Daoy (cell line): ENCODE measurements around the gene TMEM185B. TPM values are rescaled to one million over a fixed set of nuclear protein-coding genes. Genes with fewer than 3 reads are reported as not detected.

Experiments
- DNase-seq: peaks from one replicate; pipeline ENCODE4 v3.0.0-alpha.2; 2015; ENCODE audit warnings: low read depth
- total RNA-seq: library from RNA; depleted of rRNA; stranded (reverse); fragments of >200 nt; shearing (Covaris generic); gene quantifications from 2 replicates; pipeline ENCODE4 v1.2.3, GENCODE V29; 2014

The TMEM185B gene
- total RNA-seq, 1 experiment from 2014 or later: 23.8 TPM

- peak; percentile 54 for DNase-seq
Measured at GRCh38 chr2:120231974-120232635, 8.9 kb upstream of the TMEM185B start.

DNA sequence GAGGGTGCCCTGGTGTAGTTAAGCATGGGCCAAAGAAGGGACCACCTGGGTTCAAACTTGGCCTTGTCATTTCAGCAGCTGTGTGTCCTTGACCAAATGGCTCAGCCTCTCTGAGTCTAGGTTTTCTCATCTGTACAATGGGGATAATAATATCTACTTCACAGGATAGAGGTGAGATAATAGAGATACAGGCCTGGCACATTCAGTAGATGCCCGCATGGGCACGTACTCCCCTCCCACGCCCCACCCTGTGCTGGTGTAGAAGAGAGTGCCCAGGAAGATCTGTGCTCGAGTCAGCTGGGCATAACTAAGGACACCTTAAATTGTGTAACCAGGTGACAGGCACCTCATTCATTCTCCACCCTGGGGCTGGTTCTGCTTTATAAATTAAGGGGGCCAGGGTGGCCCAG is 8.4 kb upstream of the TMEM185B start:
- DNase-seq: no peak

DNA sequence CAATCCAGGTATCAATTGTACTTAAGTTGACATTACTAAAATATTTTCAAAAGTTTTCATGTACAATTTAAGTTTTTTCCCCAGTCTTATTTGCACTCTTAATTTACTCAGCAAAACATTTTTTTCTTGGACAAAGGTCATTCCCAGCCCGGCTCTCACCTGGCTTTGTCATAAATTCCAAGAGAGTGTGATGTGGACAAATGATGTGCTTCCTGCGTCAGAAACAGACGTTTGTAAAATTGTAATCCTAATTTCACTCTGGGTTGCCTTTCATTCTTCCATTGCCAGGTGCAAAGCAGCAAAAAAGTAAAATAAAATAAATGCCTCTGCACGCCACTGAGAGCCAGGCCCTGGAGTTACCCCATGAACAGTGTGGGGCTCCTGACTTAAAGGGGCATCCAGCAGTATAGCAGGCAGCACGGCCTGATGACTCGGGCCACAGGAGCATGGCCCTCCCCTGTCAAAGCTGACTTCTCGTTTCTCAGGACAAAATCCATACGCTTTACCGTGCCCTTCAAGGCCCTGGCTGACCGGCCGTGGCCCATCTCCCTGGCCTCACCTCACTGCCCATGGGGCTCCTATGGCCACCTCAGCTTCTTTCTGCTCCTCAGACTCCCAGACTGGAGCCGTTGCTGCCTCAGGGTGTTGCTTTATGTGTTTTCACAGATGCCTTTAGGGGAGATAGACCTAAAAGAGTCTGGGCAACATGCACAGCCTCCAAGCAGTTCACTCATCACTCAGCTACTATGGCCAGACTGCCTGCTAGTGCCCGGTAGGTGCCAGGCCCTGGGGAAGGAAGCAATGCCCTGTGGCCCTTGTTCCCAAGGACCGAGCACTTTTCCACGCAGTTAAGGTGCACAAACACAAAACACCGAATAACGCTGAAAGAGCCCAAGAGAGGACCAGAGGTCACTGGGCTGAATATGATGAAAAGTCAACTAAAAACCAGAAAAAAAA is 7.6 kb upstream of the TMEM185B start:
- DNase-seq: no peak

- DNase-seq: no peak
Measured at GRCh38 chr2:120229341-120229740, 6.1 kb upstream of the TMEM185B start.

GRCh38 chr2:120228503-120228902 is 5.3 kb upstream of the TMEM185B start:
- no peak for DNase-seq

GRCh38 chr2:120227111-120227991 is 4.2 kb upstream of the TMEM185B start:
- DNase-seq: no peak

- DNase-seq: no peak
Measured at GRCh38 chr2:120226316-120226715, 3.1 kb upstream of the TMEM185B start.

- no peak for DNase-seq
Measured at GRCh38 chr2:120225549-120226065, 2.4 kb upstream of the TMEM185B start.

DNA sequence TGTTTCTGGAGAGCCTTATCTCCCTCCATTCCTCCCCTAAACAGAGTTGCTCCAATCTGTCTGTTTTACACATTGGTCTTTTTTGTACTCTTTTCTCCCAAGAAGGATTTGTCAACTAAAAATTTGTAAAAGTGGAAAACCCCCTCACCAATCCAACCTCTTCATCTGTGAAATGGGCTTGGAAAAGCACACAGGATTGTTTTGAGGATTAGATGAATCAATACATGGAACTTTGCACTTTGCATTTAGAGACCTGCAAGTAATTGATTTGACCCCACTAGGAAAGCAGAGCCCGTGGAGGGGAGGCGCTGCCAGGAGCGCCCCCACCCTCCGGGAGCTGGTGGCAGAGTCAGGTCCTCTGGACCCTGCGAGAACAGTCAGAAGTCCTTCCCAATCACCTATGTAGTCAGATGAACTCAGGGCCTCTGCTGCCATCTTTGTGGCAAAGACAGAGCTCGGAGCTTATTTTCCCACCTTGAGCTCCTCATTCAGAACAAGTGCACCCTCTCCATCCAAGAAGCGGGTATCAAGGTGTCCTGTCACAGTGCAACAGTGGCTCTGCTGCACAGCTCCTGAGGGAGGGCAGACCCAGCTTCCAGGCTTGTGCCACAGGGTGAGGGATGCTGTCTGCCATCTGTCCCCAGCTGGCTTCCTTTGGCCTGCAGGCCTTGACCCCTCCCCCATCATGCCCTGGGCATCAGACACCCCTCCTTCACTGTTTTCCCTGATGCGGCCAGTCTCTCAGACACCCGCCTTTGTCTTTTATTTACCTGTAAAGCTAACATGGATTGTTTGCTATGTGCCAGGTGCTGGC is 1.7 kb upstream of the TMEM185B start:
- DNase-seq: no peak

- DNase-seq: no peak
Measured at GRCh38 chr2:120224256-120224655, 1.1 kb upstream of the TMEM185B start.

DNA sequence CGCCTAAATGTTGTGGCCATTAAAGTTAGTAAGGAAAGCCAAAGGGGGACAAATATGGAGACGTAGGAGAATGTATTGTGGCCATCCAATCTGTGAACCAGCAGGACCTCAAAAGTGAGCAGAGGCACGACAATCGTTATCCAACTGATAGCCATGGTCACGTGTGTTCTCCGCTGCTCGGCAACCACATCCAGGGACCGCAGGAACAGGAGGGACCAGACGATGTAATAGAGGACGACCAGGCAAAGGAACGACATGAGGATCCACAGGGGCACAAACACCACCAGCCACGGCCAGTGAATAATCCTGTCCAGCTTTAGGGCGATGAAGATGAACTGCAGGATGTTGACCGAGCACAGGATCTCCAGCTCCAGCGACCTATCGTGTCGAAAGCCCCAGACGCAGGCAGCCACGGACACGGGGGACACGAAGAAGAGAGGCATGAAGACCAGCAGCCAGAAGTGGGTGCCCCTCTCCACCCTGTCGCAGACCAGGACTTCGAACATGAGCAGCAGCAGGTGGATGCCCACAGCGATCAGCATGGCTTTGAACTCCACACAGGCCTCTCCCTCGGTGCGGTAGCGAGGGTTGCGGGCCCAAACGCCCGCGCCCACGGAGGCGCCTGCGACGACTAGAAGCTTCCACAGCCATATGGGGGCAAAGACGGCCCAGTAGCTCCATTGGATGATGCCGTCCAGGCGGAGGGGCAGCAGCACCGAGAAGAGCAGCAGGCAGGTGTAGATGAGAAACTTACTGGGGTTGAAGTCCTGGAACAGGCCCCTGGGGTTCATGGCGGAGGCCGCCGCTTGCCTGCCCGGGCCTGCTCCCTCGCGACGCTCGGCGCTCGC is 790 bp downstream of the TMEM185B start:
- DNase-seq: no peak

- no peak for DNase-seq
Measured at GRCh38 chr2:120221616-120222015, 1.6 kb downstream of the TMEM185B start.

DNA sequence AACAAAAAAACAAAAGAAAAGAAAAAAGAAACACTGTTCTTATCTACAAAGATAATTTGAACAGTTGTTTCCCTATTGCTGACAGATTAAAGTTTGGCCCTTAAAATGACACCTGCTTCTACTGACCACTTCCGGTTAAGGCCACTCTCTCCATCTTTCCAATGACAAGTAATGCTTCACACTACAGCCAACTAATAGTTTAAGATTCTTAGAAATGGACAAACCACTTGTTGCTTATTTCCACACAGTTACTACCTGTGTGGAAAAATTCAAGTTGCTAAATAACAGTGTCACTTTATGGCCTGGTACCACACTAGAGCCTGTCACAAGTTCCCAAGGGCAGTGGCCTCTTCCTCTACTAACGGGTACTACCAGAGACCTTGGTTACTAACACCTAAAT is 2.4 kb downstream of the TMEM185B start:
- DNase-seq: no peak

DNA sequence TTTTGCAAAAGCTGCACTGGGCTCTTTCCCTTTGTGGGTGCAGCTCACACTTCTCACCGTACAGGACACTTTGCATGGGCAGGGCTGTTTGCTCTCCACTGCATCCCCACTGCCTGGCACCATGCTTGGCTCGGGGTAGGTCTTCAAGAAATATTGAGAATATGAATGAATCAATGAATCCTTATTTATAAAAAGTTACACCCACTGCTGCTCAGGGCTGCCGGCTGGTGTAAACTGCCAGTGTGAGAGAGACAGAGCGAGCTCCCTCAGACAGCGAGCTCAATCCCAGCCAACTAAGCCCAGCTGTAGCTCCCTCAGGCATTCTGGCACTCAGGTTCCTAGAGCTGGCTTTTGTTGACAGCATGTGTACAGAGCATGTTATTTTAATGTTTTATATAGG is 3.4 kb downstream of the TMEM185B start:
- no peak for DNase-seq

- DNase-seq: no peak
Measured at GRCh38 chr2:120219291-120219690, 3.9 kb downstream of the TMEM185B start.

- no peak for DNase-seq
Measured at GRCh38 chr2:120218181-120218580, 5.0 kb downstream of the TMEM185B start.

DNA sequence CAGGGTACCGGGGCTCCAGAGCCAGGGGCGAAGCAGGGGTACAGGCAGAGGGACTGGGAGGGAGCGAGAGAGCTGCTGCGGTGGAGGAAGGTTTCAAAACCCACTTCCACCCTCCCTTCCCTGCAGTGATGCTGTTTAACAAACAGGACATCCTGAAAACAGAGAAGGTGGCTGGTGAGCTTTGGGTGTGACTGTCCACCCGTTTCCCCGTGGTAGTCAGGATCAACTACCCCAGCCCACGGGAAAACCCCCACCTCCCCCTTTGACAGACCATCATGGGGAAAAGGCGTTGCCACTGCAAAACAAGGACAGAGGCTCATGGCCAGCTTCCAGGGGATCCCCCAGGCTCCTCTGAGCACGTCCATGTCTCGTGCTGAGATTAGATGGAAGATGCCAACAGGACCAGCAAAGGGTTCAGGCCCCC is 12.9 kb downstream of the TMEM185B start:
- no peak for DNase-seq

DNA sequence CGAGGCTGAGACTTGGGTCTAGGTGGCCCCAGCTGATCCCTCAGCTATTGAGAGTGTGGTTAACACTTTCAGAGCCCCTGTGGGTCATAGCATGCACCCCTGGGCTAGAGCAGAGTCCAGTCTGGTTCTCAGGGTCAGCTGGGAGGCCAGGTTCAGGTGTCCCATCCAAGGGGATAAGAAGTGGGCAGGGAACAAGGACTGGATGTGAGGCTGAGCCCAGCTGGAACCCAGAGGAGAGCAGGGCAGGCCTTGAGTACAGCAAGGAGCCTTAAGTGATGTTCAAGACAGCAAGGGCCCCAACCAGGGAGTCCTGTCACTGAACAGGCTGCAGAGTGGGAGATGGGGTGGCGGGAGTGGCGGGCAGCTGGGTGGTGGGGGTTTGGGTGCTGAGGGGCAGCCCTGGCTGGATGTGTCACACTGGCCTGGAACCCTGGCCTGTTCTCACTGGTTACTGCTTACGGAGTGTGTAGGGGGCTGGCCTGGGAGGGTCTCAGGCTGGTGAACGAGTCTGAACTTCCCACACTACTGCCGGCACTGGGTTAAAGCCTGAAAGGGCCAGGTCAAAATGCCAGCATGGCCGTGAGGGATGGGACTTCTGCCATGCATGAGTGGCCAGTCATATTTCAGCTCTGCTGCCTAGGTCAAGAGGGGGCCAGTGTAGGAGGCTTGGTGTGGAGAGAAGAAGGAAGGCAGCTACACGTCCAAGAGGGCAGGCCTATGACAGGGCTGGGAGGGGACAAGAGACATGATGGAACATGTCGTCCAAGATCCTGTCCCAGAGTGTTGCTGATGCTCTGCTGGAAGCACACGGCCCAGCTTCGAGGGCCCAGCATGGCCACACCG is 13.6 kb downstream of the TMEM185B start:
- DNase-seq: no peak
